ENCODE results near the gene PDGFD. TPM values are rescaled to one million over a fixed set of nuclear protein-coding genes. Genes with fewer than 3 reads are reported as not detected.

The PDGFD gene
- polyA plus RNA-seq, 1 donor (not counting 4 experiments of a cell fraction or from before 2014, with no cell fraction given): 0.28 TPM

DNA sequence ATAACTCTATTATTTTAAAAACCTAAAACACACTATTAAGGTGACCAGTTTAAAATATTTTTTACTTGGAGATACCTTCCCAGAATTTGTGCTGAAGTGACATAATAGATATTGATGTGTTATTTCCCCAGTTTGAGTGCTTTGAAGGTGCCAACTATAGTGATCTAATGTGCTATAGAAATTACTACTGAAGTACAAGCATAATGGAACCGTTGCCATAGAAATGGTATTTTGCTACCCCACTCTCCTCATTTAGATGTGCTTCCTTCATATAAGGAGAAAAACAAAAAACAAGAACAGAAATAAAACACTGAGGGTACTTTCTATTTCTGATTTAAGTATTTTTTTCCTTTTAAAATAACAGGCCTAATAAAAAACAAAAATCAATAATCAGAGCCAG lies 108.4 kb downstream of the PDGFD start:
- dilution Hi-C loops (cut with MboI; ENCODE audit: extremely low pct_ligation_motif_present, low sequenced_read_pairs): no loop called here
- Histone ChIP-seq H3K9me3 (ENCODE audit: control insufficient read depth, low read depth, low read length) (no peaks in the 10 kb centered on the region), H2AFZ (ENCODE audit: control insufficient read depth, low read length) (no peak overlapping the region), H3K4me3 (ENCODE audit: control insufficient read depth in 2 of 3, extremely low read depth in 1 of 3, insufficient read depth in 2 of 3, low read depth in 1 of 3, low read length in 3 of 3) (no peak overlapping the region), H3K9me1 (ENCODE audit: control insufficient read depth, extremely low read depth, insufficient read depth, low read length) (no peaks in the 10 kb centered on the region), H3K4me1 (ENCODE audit: control insufficient read depth, extremely low read depth, insufficient read depth, low read length) (no peaks in the 10 kb centered on the region), H4K20me1 (ENCODE audit: control insufficient read depth, extremely low read depth, insufficient read depth, low read length) (no peaks in the 10 kb centered on the region), H3K4me2 (ENCODE audit: control insufficient read depth, extremely low read depth, insufficient read depth, low read depth, low read length) (no peak overlapping the region), H3K79me2 (ENCODE audit: control insufficient read depth, insufficient read depth, low read length) (no peaks in the 10 kb centered on the region), H3K9ac (ENCODE audit: control insufficient read depth, extremely low read depth, insufficient read depth, low read length) (no peak overlapping the region), H3K27me3 (ENCODE audit: control insufficient read depth, extremely low read depth, insufficient read depth, low read length) (no peaks in the 10 kb centered on the region), H3K27ac (ENCODE audit: control insufficient read depth, insufficient read depth, low read length) (no peak overlapping the region), H3K36me3 (ENCODE audit: control insufficient read depth in 2 of 2, extremely low read depth in 1 of 2, insufficient read depth in 2 of 2, low read length in 2 of 2) (no peaks in the 10 kb centered on the region)
- TF ChIP-seq, protein P1, sequence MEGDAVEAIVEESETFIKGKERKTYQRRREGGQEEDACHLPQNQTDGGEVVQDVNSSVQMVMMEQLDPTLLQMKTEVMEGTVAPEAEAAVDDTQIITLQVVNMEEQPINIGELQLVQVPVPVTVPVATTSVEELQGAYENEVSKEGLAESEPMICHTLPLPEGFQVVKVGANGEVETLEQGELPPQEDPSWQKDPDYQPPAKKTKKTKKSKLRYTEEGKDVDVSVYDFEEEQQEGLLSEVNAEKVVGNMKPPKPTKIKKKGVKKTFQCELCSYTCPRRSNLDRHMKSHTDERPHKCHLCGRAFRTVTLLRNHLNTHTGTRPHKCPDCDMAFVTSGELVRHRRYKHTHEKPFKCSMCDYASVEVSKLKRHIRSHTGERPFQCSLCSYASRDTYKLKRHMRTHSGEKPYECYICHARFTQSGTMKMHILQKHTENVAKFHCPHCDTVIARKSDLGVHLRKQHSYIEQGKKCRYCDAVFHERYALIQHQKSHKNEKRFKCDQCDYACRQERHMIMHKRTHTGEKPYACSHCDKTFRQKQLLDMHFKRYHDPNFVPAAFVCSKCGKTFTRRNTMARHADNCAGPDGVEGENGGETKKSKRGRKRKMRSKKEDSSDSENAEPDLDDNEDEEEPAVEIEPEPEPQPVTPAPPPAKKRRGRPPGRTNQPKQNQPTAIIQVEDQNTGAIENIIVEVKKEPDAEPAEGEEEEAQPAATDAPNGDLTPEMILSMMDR (optimal IDR thresholded peaks at IDR 0.05 in 1 of 3, IDR thresholded peaks at IDR 0.05 in 1 of 3, conservative IDR thresholded peaks at IDR 0.05 in 1 of 3; ENCODE audit: extremely low read depth in 1 of 3, insufficient read depth in 2 of 3, low read length in 3 of 3): no peak
- TF ChIP-seq EZH2 (IDR thresholded peaks at IDR 0.05; ENCODE audit: low read length): no peak
- FAIRE-seq: no peak
- DNase-seq (ENCODE audit: low read depth, low spot score): no peak

DNA sequence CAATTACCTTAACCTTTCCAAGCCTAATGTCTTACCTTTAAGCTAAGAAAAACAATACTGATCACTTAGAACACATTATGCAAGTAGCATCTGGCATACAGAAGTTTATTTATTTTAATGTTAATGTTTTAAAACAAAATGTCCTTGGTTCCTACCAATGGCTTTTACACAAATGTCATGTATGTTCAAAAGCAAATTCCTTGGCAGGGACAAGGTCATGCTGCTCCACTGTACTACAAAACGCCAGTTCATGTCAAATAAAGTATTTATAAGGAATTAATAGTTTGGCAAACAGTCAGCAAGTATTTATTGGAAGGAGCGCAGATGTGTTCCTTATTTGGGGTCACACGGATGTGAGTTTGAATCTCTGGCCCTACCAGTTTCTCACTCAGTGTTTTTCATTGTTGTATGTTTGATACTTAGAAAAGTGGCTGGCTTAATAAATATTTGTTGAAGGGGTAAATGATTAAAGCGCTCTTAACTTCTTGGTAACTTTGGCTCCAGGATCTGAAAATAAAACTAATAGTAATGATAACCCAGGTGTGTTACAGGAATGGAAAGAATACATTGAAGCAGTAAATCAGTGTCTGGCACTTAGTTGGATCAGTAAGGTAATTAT lies 108.9 kb downstream of the PDGFD start:
- dilution Hi-C loops (cut with MboI; ENCODE audit: extremely low pct_ligation_motif_present, low sequenced_read_pairs): no loop called here
- no peaks in the 10 kb centered on the region for H3K9me3 ChIP-seq (ENCODE audit: control insufficient read depth, low read depth, low read length)
- no peak overlapping the region for H3K9ac ChIP-seq (ENCODE audit: control insufficient read depth, extremely low read depth, insufficient read depth, low read length)
- no peaks in the 10 kb centered on the region for H3K9me1 ChIP-seq (ENCODE audit: control insufficient read depth, extremely low read depth, insufficient read depth, low read length)
- no peaks in the 10 kb centered on the region for H4K20me1 ChIP-seq (ENCODE audit: control insufficient read depth, extremely low read depth, insufficient read depth, low read length)
- H3K79me2 ChIP-seq (ENCODE audit: control insufficient read depth, insufficient read depth, low read length): no peaks in the 10 kb centered on the region
- no peak overlapping the region for H3K4me2 ChIP-seq (ENCODE audit: control insufficient read depth, extremely low read depth, insufficient read depth, low read depth, low read length)
- no peaks in the 10 kb centered on the region for H3K4me1 ChIP-seq (ENCODE audit: control insufficient read depth, extremely low read depth, insufficient read depth, low read length)
- no peak for TF ChIP-seq EZH2 (IDR thresholded peaks at IDR 0.05; ENCODE audit: low read length)
- TF ChIP-seq, protein P1 (optimal IDR thresholded peaks at IDR 0.05 in 1 of 3, IDR thresholded peaks at IDR 0.05 in 1 of 3, conservative IDR thresholded peaks at IDR 0.05 in 1 of 3; ENCODE audit: extremely low read depth in 1 of 3, insufficient read depth in 2 of 3, low read length in 3 of 3): no peak
- FAIRE-seq (no peak), DNase-seq (ENCODE audit: low read depth, low spot score) (no peak)
- no peak overlapping the region for H3K27ac ChIP-seq (ENCODE audit: control insufficient read depth, insufficient read depth, low read length)
- H3K36me3 ChIP-seq (ENCODE audit: control insufficient read depth in 2 of 2, extremely low read depth in 1 of 2, insufficient read depth in 2 of 2, low read length in 2 of 2): no peaks in the 10 kb centered on the region
- H3K27me3 ChIP-seq (ENCODE audit: control insufficient read depth, extremely low read depth, insufficient read depth, low read length): no peaks in the 10 kb centered on the region
- no peak overlapping the region for H3K4me3 ChIP-seq (ENCODE audit: control insufficient read depth in 2 of 3, extremely low read depth in 1 of 3, insufficient read depth in 2 of 3, low read depth in 1 of 3, low read length in 3 of 3)
- H2AFZ ChIP-seq (ENCODE audit: control insufficient read depth, low read length): no peak overlapping the region
